Cardiac muscle cell (in vitro differentiated cells and primary cell): ENCODE measurements around the gene ASB10. TPM values are rescaled to one million over a fixed set of nuclear protein-coding genes. Genes with fewer than 3 reads are reported as not detected.
A peak's percentile ranks its signal among the peaks of the same experiment; 100 is the strongest.

Source experiments
- DNase-seq, 2 donors: peaks; one replicate each; pipeline versions ENCODE4 v3.0.0 to v3.0.0-alpha.2; 2010 to 2017; ENCODE audit warnings: low read depth in 1 of 2, low spot score in 1 of 2
- H3K27ac ChIP-seq: fragments of 200-600 bp; sonication (generic); 2 replicates; pipeline ENCODE4 v1.5.1; 2016
- H3K27me3 ChIP-seq: fragments of 200-600 bp; sonication (generic); 2 replicates; pipeline ENCODE4 v1.6.0; 2016; ENCODE audit warnings: control low read depth
- H3K36me3 ChIP-seq: fragments of 200-600 bp; sonication (generic); 2 replicates; pipeline ENCODE4 v1.5.1; 2016; ENCODE audit warnings: control low read depth
- H3K4me1 ChIP-seq: fragments of 200-600 bp; sonication (generic); 2 replicates; pipeline ENCODE4 v1.8.1; 2017; ENCODE audit warnings: low read depth, mild to moderate bottlenecking, mixed run types
- H3K4me3 ChIP-seq: fragments of 200-600 bp; sonication (generic); 2 replicates; pipeline ENCODE4 v1.5.1; 2016; ENCODE audit warnings: mild to moderate bottlenecking
- H3K9me3 ChIP-seq: fragments of 200-600 bp; sonication (generic); 2 replicates; pipeline ENCODE4 v1.5.1; 2017; ENCODE audit warnings: low read depth, mild to moderate bottlenecking, control low read depth
- CTCF ChIP-seq: IDR thresholded peaks from 2 replicates; pipeline ENCODE4 v1.5.1; 2012; ENCODE audit warnings: low read depth, mild to moderate bottlenecking, low read length
- polyA plus RNA-seq: library from polyadenylated mRNA; unstranded; fragments of >200 nt; fragmentation: Nextera tagmentation; extraction: Ambion mirVana; gene quantifications from 2 replicates; pipeline ENCODE4 v1.2.1, GENCODE V29; 2016
- total RNA-seq: library from RNA; depleted of rRNA; stranded (reverse); fragments of >200 nt; gene quantifications from 2 replicates; pipeline ENCODE4 v1.2.3, GENCODE V29; 2016

ASB10 gene
- total RNA-seq (1.0 and 1.4 TPM in 2 replicates), polyA plus RNA-seq (0.57 TPM in 1 of 2 replicates, not detected in the other)

GRCh38 chr7:151186640-151187408 lies at the start of gene ASB10:
TSS of gene ASB10 (minus strand) at chr7:151187250. CDS start at chr7:151187130, 120 bp downstream.
- no peaks in the 10 kb centered on the region for H3K9me3 ChIP-seq
- H3K36me3 ChIP-seq, result no peaks in the 10 kb centered on the region
- peak within 1 kb of the TSS; percentile 32 for H3K27ac ChIP-seq
- H3K4me1 ChIP-seq, result peaks cover 12% of the 10 kb centered on the region
- DNase-seq, result no peak
- H3K4me3 ChIP-seq, result no peak within 1 kb of the TSS
- TF ChIP-seq CTCF, result no peak
- H3K27me3 ChIP-seq, result peaks cover 8% of the 10 kb centered on the region

- Histone ChIP-seq H3K4me3 (no peak overlapping the region), H3K9me3 (no peaks in the 10 kb centered on the region), H3K4me1 (peaks cover 4% of the 10 kb centered on the region), H3K27ac (no peak overlapping the region), H3K36me3 (peaks cover 43% of the 10 kb centered on the region), H3K27me3 (no peaks in the 10 kb centered on the region)
- no peak for TF ChIP-seq CTCF
- DNase-seq, result no peak
These were observed 49.4 kb upstream of the ASB10 start for GRCh38 chr7:151236406-151236805.

- Histone ChIP-seq H3K9me3 (no peaks in the 10 kb centered on the region), H3K36me3 (peaks cover 35% of the 10 kb centered on the region)
These were observed 48.2 kb upstream of the ASB10 start for GRCh38 chr7:151235091-151235787.

GRCh38 chr7:151233804-151234203 lies 46.8 kb upstream of the ASB10 start:
- H3K36me3 ChIP-seq, result peaks cover 26% of the 10 kb centered on the region
- H3K27ac ChIP-seq, result no peak overlapping the region
- peaks cover 4% of the 10 kb centered on the region for H3K4me1 ChIP-seq
- H3K4me3 ChIP-seq, result no peak overlapping the region
- no peak for TF ChIP-seq CTCF
- no peak for DNase-seq
- no peaks in the 10 kb centered on the region for H3K9me3 ChIP-seq
- H3K27me3 ChIP-seq, result no peaks in the 10 kb centered on the region

More at GRCh38 chr7:151235091-151235787, 48.2 kb upstream of the ASB10 start:
- no peak overlapping the region for H3K27ac ChIP-seq
- H3K4me1 ChIP-seq, result peaks cover 4% of the 10 kb centered on the region
- H3K27me3 ChIP-seq, result no peaks in the 10 kb centered on the region
- no peak for TF ChIP-seq CTCF
- H3K4me3 ChIP-seq, result no peak overlapping the region
- no peak for DNase-seq

- no peak for TF ChIP-seq CTCF
- H3K4me3 ChIP-seq, result peak overlapping the region; percentile 92
- H3K9me3 ChIP-seq, result no peaks in the 10 kb centered on the region
- H3K27me3 ChIP-seq, result no peaks in the 10 kb centered on the region
- H3K27ac ChIP-seq, result peak overlapping the region; percentile 53
- peak; percentile 39 to 79 for DNase-seq
- peaks cover 19% of the 10 kb centered on the region for H3K36me3 ChIP-seq
- peaks cover 9% of the 10 kb centered on the region for H3K4me1 ChIP-seq
These were observed 46.1 kb upstream of the ASB10 start for GRCh38 chr7:151232917-151233701.
